T-helper 17 cell (primary cell): ENCODE measurements around the gene GSE1. TPM values are rescaled to one million over a fixed set of nuclear protein-coding genes. Genes with fewer than 3 reads are reported as not detected.
A peak's percentile ranks its signal among the peaks of the same experiment; 100 is the strongest.

Experiments
- ATAC-seq: fragments of 150-1000 bp; cut with Tn5 transposase; 2 replicates; pipeline ENCODE4 v1.10.0; 2021; ENCODE audit warnings: mild to moderate bottlenecking, moderate library complexity
- DNase-seq, 3 donors: peaks; one replicate each; pipeline versions ENCODE4 v3.0.0 to v3.0.0-alpha.2; 2020 to 2021
- H3K9me3 ChIP-seq: one replicate; pipeline ENCODE4 v1.7.0; 2013; ENCODE audit warnings: low read length, mild to moderate bottlenecking; ENCODE audit not compliant: control insufficient read depth, poor library complexity, severe bottlenecking
- H3K27ac Mint-ChIP-seq: one replicate; pipeline ENCODE4 v1.8.0; 2022; ENCODE audit warnings: mild to moderate bottlenecking, moderate library complexity, mixed read lengths
- H3K27me3 Mint-ChIP-seq: one replicate; pipeline ENCODE4 v1.8.0; 2022; ENCODE audit warnings: mixed read lengths
- H3K36me3 Mint-ChIP-seq: one replicate; pipeline ENCODE4 v1.8.0; 2022; ENCODE audit warnings: low read depth, mixed read lengths
- H3K4me1 Mint-ChIP-seq: one replicate; pipeline ENCODE4 v1.8.0; 2022; ENCODE audit warnings: mild to moderate bottlenecking, mixed read lengths
- H3K4me3 Mint-ChIP-seq: one replicate; pipeline ENCODE4 v1.8.0; 2022; ENCODE audit warnings: mild to moderate bottlenecking, moderate library complexity, mixed read lengths
- total RNA-seq, 4 donors: library from RNA in 2 of 4; stranded (reverse) in 2 of 4; gene quantifications; one replicate each; pipeline ENCODE4 v1.2.3 and lab custom pipeline; 2022 to 2026

The GSE1 gene
- total RNA-seq, 2 donors from 2014 or later: 39.1 to 40.9 TPM

GRCh38 chr16:85608515-85608885 is 4.6 kb upstream of the GSE1 start:
- H3K4me3 Mint-ChIP-seq: no peak overlapping the region
- ATAC-seq (no peak), DNase-seq (no peak)
- H3K27ac Mint-ChIP-seq: no peak overlapping the region
- no peaks in the 10 kb centered on the region for H3K36me3 Mint-ChIP-seq
- H3K4me1 Mint-ChIP-seq: peaks cover 12% of the 10 kb centered on the region
- no peaks in the 10 kb centered on the region for H3K27me3 Mint-ChIP-seq
- H3K9me3 ChIP-seq: no peaks in the 10 kb centered on the region

GRCh38 chr16:85608887-85609286 is 4.2 kb upstream of the GSE1 start:
- Mint-ChIP-seq H3K4me3 (no peak overlapping the region), H3K4me1 (peaks cover 12% of the 10 kb centered on the region), H3K27ac (no peak overlapping the region), H3K27me3 (no peaks in the 10 kb centered on the region), H3K36me3 (no peaks in the 10 kb centered on the region)
- no peaks in the 10 kb centered on the region for H3K9me3 ChIP-seq
- DNase-seq (no peak), ATAC-seq (no peak)

DNA sequence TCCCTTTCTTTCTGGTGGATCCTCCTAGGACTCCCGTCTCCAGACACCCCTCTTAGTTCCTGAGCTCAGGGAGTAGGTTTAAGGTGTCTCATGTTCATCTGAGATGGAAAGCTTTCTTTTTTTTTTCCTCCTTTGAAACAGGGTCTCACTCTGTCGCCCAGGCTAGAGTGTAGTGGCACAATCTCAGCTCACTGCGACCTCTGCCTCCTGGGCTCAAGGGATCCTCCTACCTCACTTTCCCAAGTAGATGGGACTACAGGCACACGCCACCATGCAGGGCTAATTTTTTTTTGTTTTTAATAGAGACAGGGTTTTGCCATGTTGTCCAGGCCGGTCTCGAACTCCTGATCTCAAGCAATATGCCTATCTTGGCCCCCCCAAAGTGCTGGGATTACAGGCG is 3.6 kb upstream of the GSE1 start:
- no peaks in the 10 kb centered on the region for H3K36me3 Mint-ChIP-seq
- H3K4me3 Mint-ChIP-seq: no peak overlapping the region
- H3K4me1 Mint-ChIP-seq: peaks cover 12% of the 10 kb centered on the region
- DNase-seq (no peak), ATAC-seq (no peak)
- no peak overlapping the region for H3K27ac Mint-ChIP-seq
- H3K9me3 ChIP-seq: no peaks in the 10 kb centered on the region
- H3K27me3 Mint-ChIP-seq: no peaks in the 10 kb centered on the region

DNA sequence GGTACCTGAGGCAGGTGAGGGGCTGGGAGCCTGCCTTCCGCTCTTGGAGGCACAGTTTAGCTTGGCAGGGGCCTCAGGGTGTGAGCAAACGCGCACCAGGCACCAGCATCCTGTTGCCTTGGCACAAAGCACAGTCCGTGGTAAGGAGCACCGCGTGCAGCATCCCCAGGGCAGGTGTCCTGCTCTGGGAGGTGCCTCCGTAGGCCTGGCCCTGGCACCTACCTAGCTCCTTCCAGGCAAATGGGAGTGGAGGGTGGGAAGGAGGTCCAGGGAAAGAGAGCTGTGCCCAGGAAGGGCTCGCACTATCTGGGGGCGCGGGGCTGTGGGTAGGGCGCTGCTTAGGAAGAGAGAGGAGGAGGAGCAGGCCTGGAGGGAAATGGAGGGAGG is 3.1 kb upstream of the GSE1 start:
- Mint-ChIP-seq H3K27ac (peak overlapping the region; percentile 11), H3K4me1 (peaks cover 12% of the 10 kb centered on the region), H3K36me3 (no peaks in the 10 kb centered on the region), H3K27me3 (no peaks in the 10 kb centered on the region), H3K4me3 (peak overlapping the region; percentile 84)
- H3K9me3 ChIP-seq: no peaks in the 10 kb centered on the region
- ATAC-seq (no peak), DNase-seq (no peak)

GRCh38 chr16:85610446-85611193 is 2.5 kb upstream of the GSE1 start:
- Mint-ChIP-seq H3K27ac (peak overlapping the region; percentile 11), H3K36me3 (no peaks in the 10 kb centered on the region), H3K4me3 (peak overlapping the region; percentile 84), H3K27me3 (no peaks in the 10 kb centered on the region), H3K4me1 (peaks cover 10% of the 10 kb centered on the region)
- no peaks in the 10 kb centered on the region for H3K9me3 ChIP-seq
- DNase-seq (peak; percentile 71 to 84 (median 77)), ATAC-seq (peak; percentile 76)

DNA sequence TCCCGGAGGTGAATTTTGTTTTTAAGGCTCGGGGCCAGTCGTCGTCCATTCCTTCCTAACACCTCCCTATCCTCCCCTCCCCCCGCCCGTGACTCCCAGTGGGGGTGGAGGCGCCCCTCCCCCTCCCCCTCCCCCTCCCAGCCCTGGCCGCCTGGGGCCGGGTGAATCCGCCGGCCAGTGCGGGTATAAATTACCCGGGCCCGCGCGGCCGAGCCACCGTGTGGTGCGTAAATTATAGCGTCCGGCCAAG is 2.0 kb upstream of the GSE1 start:
- Mint-ChIP-seq H3K4me3 (peak overlapping the region; percentile 84), H3K27me3 (no peaks in the 10 kb centered on the region), H3K4me1 (peaks cover 13% of the 10 kb centered on the region), H3K36me3 (no peaks in the 10 kb centered on the region), H3K27ac (peak overlapping the region; percentile 11)
- DNase-seq: no peak
- no peaks in the 10 kb centered on the region for H3K9me3 ChIP-seq
- ATAC-seq: no peak

- H3K9me3 ChIP-seq: no peaks in the 10 kb centered on the region
- Mint-ChIP-seq H3K36me3 (no peaks in the 10 kb centered on the region), H3K4me3 (peak overlapping the region; percentile 85), H3K4me1 (peaks cover 14% of the 10 kb centered on the region), H3K27me3 (no peaks in the 10 kb centered on the region), H3K27ac (no peak overlapping the region)
- DNase-seq (peak in 2 of 3 donors; percentile 27 to 33), ATAC-seq (peak; percentile 16)
Measured at GRCh38 chr16:85611444-85612190, 1.5 kb upstream of the GSE1 start.

DNA sequence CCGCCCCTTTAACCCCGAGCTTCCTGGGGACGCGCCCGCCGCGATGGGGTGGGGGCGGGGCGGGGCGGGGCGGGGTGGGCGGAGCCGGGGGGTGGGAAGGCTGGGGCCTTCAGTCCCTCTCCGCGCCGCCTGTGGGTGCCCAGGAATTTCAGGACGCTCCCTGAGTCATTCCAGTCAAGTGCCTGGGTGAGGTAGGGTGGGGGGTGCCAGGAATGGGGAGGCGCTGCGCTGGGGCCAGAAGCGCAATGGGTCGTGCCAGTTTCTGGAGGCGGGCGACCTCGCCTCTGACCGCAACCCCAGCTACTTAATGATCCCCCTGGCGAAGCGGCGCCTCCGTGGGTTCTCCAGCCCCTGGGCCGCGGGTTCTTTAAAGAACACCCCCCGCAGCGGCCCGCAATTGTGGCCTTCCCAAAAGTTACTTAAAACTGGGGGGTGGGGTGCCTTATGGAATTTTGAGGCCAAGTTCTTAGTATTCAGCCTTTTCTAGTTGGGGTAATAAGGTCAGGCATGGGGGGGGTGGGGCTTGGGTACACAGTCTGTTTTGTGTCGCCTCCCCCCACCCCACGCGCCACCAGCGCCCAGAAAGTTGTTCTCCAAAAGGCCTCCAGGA is 826 bp upstream of the GSE1 start:
- peaks cover 20% of the 10 kb centered on the region for H3K4me1 Mint-ChIP-seq
- no peaks in the 10 kb centered on the region for H3K9me3 ChIP-seq
- no peaks in the 10 kb centered on the region for H3K27me3 Mint-ChIP-seq
- H3K36me3 Mint-ChIP-seq: no peaks in the 10 kb centered on the region
- peak overlapping the region; percentile 85 for H3K4me3 Mint-ChIP-seq
- ATAC-seq (peak; percentile 13), DNase-seq (no peak)
- no peak overlapping the region for H3K27ac Mint-ChIP-seq

DNA sequence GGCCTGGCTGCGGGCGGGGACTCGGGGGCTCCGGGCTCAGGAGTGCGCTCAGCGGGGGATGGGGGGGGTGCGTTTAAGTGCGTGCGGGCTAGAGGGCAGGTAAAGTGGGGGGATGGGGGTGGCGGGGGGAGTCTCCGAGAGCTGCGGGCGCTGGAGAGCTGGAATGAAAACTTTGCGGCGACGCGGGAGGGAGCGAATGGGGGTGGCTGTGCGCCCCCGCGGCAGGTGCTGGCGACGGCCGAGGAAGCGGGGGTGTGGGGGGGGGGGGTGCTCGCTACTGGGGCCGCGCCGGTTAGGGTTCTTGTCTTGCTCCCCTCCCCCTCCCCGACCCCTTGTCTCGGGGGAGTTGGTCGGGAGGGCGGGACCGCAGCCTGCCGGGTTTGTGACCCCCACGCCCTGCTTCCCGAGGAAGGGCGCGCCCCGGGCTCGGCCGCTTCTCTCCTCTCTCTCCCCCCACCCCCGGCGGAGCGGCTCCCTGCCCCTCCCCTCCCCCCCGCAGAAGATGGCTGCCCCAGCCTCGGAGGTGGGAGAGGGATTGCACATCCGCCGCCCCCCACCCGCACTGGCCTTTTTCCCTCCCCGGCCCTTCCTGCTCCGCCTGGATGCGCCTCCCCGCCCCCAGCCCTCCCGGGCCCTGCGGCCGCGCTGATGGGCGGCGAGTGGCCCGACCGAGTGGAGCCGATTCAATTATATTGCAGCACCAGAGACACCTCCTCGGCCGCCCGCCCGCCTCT is 649 bp downstream of the GSE1 start:
- ATAC-seq: no peak
- no peak for DNase-seq
- Mint-ChIP-seq H3K4me3 (peak overlapping the region; percentile 85), H3K27me3 (no peaks in the 10 kb centered on the region), H3K4me1 (peaks cover 20% of the 10 kb centered on the region), H3K27ac (no peak overlapping the region), H3K36me3 (no peaks in the 10 kb centered on the region)
- H3K9me3 ChIP-seq: no peaks in the 10 kb centered on the region

GRCh38 chr16:85614338-85615013 is 1.4 kb downstream of the GSE1 start:
- DNase-seq (no peak), ATAC-seq (no peak)
- H3K27me3 Mint-ChIP-seq: no peaks in the 10 kb centered on the region
- peak overlapping the region; percentile 69 for H3K4me3 Mint-ChIP-seq
- no peak overlapping the region for H3K27ac Mint-ChIP-seq
- no peaks in the 10 kb centered on the region for H3K9me3 ChIP-seq
- H3K36me3 Mint-ChIP-seq: no peaks in the 10 kb centered on the region
- peaks cover 23% of the 10 kb centered on the region for H3K4me1 Mint-ChIP-seq

DNA sequence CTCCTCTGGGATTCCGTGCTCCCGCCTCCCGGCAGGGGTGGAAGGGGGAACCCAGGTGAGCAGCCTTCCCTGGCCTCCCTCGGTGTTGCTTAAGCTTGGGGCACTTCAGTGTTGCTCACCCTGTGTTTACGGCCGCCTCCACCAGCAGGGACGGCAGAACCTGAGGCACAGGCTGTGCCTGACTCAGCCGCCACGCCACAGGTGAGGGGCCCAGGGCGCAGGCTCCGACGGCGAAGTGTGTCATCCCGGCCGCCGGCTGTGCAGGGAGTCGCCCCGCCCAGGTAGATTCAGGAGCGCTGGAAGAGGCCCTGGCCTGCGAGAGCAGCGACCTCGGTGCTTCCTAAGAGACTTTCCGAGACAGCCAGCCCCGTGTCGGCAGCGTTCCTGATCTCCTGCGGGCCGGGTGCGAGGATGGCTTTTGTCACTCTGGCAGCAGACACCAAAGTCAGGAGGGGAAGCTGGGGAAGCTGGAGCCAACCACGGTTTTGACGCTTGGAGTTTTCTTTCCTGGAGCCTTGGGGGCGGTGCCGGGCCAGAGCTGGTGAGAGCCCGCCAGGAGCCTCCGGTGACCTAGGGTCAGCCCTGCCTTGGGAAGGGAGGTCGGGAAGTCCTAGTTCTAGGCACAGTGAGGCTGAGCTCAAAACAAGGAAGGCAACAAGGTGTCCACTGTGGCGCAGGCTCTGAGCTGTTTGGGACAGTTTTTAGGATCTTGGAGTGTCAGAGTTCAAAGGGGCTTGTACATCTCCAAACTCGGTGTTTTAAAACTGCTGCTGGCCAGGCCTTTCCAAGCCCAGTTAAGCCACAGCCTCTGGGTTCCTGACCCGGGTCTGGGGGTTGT is 2.1 kb downstream of the GSE1 start:
- H3K27ac Mint-ChIP-seq: peak overlapping the region; percentile 43
- no peak for ATAC-seq

DNA sequence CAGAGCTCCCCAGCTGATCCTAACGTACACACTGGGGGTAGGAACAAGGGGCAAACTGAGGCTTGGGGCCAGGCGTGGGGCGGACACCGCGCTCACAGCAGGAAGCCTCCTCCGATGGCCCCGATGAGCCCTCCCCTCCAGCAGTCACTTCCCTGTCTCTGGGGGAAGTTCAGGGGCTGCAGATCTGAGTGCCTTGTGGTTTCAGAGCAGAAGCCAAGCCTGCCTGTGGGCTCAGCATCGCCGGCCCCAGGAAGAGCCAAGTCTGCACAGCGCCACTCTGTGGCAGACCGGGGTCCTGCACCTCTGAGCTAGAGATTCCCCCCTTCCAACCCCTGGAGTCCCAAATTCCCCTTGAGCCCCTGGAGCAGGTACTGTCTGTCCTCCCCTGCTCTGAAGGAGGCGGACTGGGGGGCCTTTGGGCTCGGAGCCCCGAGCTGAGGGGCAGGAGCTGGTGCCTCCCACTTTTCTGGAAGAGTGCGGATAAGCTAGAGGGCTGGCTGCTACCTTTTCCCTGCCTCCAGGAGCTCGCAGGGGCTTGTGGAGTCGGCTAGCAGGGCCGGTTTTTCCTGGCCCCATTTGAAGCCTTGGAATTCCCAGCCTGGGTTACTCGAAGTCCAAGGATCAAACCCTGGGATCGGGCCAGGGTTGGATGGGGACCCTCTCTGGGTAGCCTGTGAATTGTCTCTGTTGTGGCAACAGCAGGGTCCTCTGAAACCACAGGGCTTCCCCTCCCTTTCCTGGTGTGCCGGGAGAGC is 2.9 kb downstream of the GSE1 start:
- peak overlapping the region; percentile 75 for H3K4me3 Mint-ChIP-seq
- H3K27me3 Mint-ChIP-seq: no peaks in the 10 kb centered on the region
- ATAC-seq: peak; percentile 70
- H3K4me1 Mint-ChIP-seq: peaks cover 24% of the 10 kb centered on the region
- peak; percentile 53 to 77 (median 60) for DNase-seq
- H3K9me3 ChIP-seq: no peaks in the 10 kb centered on the region
- no peaks in the 10 kb centered on the region for H3K36me3 Mint-ChIP-seq
- peak overlapping the region; percentile 43 for H3K27ac Mint-ChIP-seq

More for the DNA sequence above, 2.1 kb downstream of the GSE1 start:
- no peaks in the 10 kb centered on the region for H3K9me3 ChIP-seq
- DNase-seq: peak in 1 of 3 donors; percentile 20
- Mint-ChIP-seq H3K36me3 (no peaks in the 10 kb centered on the region), H3K27me3 (no peaks in the 10 kb centered on the region), H3K4me3 (peak overlapping the region; percentile 69), H3K4me1 (peaks cover 23% of the 10 kb centered on the region)
